ENCODE measurements around the gene SUMO4. TPM values are rescaled to one million over a fixed set of nuclear protein-coding genes. Genes with fewer than 3 reads are reported as not detected.
"Not testable (repeated sequence)": the region's sequence is repeated elsewhere in the genome, so short reads cannot be mapped to it uniquely, and the experiment has no call there.

SUMO4 gene
- total RNA-seq, 1 donor from 2014 or later: 2.8 TPM

DNA sequence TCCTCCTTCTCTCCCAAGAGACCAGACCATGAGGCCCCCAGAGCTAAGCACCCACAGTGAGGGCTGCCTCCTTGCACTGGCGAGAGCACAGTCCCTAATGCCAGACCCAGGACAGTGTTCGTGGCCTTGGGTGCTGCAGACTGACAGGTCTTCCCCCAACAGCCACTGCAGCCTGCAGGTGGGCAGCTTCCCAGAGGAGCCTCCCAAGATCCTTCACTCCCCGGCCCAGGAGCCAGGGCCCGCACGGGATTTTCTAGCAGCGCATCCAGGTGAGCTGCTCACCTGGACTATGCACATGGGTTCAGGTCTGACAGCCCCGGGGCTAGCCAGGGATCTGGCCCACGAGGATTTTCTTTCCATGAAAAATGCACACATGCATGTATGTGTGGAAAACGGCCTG is 41.7 kb downstream of the SUMO4 start:
- TF ChIP-seq, protein P1, sequence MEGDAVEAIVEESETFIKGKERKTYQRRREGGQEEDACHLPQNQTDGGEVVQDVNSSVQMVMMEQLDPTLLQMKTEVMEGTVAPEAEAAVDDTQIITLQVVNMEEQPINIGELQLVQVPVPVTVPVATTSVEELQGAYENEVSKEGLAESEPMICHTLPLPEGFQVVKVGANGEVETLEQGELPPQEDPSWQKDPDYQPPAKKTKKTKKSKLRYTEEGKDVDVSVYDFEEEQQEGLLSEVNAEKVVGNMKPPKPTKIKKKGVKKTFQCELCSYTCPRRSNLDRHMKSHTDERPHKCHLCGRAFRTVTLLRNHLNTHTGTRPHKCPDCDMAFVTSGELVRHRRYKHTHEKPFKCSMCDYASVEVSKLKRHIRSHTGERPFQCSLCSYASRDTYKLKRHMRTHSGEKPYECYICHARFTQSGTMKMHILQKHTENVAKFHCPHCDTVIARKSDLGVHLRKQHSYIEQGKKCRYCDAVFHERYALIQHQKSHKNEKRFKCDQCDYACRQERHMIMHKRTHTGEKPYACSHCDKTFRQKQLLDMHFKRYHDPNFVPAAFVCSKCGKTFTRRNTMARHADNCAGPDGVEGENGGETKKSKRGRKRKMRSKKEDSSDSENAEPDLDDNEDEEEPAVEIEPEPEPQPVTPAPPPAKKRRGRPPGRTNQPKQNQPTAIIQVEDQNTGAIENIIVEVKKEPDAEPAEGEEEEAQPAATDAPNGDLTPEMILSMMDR (conservative IDR thresholded peaks at IDR 0.05): no peak
- Mint-ChIP-seq H3K36me3 (no peaks in the 10 kb centered on the region), H3K4me3 (peak overlapping the region; percentile 59), H3K27me3 (peaks cover 3% of the 10 kb centered on the region), H3K4me1 (ENCODE audit: unreplicated experiment) (peaks cover 36% of the 10 kb centered on the region), H3K9me3 (no peaks in the 10 kb centered on the region), H3K27ac (peak overlapping the region; percentile 61)
- DNase-seq (ENCODE audit: extremely low spot score, unreplicated experiment): no peak

DNA sequence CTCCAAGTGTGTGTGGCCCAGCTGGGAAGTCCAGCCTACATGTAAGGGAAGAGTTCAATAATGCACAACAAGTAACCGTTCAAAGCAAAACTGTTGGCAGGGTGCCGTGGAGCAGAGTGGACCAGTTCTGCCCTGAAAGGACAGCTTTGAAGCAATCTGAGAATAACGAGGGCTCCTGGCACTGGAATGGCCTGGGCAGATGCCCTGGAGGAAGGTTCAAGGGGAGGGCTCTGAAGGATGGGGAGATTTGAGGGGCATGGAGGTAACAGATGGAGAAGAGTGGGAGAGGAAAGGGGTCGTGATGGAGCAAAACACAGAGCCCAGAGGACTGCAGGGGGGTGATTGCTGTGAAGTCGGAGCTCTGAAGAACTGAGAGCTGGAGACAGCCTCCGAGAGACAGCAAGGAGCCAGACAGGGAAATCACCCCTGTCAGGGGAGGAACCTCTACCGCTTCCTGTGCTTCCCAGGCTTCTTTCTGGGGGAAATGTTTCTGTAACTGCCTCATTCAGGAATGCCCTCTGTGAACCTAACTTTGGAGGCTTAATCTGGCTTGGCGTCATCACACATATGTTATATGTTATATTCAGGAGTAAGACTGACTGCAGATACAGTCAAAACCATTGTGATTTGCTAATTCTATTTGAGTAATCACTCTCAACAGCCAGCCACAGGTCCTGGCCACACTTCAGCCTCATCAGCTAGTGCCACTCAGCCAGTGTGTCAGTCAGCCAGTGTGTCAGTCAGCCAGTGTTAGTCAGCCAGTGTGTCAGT is 43.5 kb downstream of the SUMO4 start:
- Mint-ChIP-seq H3K27ac (no peak overlapping the region), H3K4me1 (ENCODE audit: unreplicated experiment) (peaks cover 44% of the 10 kb centered on the region), H3K36me3 (no peaks in the 10 kb centered on the region), H3K27me3 (peaks cover 6% of the 10 kb centered on the region), H3K9me3 (no peaks in the 10 kb centered on the region), H3K4me3 (peak overlapping the region; percentile 9)
- no peak for DNase-seq (ENCODE audit: extremely low spot score, unreplicated experiment)
- TF ChIP-seq, protein P1 (conservative IDR thresholded peaks at IDR 0.05): no peak

DNA sequence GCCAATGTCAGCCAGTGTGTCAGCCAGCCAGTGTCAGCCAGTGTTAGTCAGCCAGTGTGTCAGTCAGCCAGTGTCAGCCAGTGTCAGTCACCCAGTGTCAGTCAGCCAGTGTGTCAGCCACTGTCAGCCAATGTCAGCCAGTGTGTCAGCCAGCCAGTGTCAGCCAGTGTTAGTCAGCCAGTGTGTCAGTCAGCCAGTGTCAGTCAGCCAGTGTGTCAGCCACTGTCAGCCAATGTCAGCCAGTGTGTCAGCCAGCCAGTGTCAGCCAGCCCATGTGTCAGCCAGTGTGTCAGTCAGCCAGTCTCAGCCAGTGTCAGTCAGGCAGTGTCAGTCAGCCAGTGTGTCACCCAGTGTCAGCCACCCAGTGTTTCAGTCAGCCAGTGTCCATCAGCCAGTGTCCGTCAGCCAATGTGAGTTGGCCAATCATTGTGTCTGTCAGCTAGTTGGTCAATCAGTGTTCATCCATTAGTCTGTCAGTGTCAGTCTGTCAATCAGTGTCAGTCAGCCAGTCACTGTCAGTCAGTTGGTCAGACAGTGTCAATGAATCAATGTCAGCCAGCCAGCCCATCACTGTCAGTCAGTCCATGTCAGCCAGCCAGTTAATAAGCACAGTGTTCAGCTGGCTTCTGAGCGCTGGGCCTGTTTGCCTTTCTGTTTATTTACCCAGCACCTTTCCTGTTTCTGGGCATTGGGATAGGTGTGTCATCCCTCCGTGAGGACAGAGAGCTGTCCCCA is 44.5 kb downstream of the SUMO4 start:
- DNase-seq (ENCODE audit: extremely low spot score, unreplicated experiment); H3K27ac Mint-ChIP-seq; H3K36me3 Mint-ChIP-seq; H3K9me3 Mint-ChIP-seq; H3K4me3 Mint-ChIP-seq; H3K27me3 Mint-ChIP-seq: not testable (repeated sequence)
- peaks cover 45% of the 10 kb centered on the region for H3K4me1 Mint-ChIP-seq (ENCODE audit: unreplicated experiment)

DNA sequence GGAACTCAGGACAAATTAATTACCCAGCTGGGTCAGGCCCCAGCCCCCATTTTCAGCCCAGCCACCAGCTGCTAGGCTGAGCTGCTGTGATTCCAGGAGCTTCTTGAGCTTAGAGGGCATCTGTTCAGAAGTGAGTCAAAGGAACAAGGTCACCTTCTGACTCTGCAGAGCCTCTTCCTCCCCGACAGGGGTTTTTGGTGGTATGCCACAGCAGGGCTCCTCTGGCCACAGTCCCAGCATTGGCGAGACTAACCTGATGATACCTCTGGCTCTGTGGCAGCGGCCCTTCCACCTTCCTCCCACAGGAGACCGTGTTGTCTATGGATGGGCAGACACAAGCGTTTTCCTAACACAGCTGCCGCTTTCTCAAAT is 45.0 kb downstream of the SUMO4 start:
- no peaks in the 10 kb centered on the region for H3K36me3 Mint-ChIP-seq
- no peak for DNase-seq (ENCODE audit: extremely low spot score, unreplicated experiment)
- H3K4me1 Mint-ChIP-seq (ENCODE audit: unreplicated experiment): peaks cover 45% of the 10 kb centered on the region
- H3K4me3 Mint-ChIP-seq: no peak overlapping the region
- H3K27ac Mint-ChIP-seq: no peak overlapping the region
- TF ChIP-seq, protein P1 (conservative IDR thresholded peaks at IDR 0.05): no peak
- H3K9me3 Mint-ChIP-seq: no peaks in the 10 kb centered on the region
- H3K27me3 Mint-ChIP-seq: peaks cover 13% of the 10 kb centered on the region

DNA sequence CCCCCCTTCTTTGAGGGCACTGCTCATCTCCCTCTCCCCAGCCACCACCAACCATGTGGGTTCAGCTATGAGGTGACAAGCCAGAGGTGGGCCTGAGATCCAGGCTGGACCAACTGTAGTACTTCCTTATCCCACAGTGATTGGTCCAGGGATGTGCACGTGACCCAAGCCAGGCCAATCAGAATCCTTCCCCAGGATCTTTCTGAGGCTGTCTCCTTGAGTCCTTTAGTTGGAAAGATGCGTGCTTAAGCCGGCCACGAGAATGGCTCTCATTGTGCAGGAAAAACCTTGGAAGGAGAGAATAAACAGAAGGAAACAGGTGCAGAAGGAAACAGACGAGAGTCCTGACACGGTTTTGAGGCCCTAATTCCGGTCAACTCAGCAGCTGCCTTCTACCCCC is 45.5 kb downstream of the SUMO4 start:
- TF ChIP-seq, protein P1 (conservative IDR thresholded peaks at IDR 0.05): no peak
- H3K4me3 Mint-ChIP-seq: no peak overlapping the region
- no peaks in the 10 kb centered on the region for H3K9me3 Mint-ChIP-seq
- peaks cover 43% of the 10 kb centered on the region for H3K4me1 Mint-ChIP-seq (ENCODE audit: unreplicated experiment)
- DNase-seq (ENCODE audit: extremely low spot score, unreplicated experiment): no peak
- H3K27ac Mint-ChIP-seq: no peak overlapping the region
- H3K27me3 Mint-ChIP-seq: peaks cover 15% of the 10 kb centered on the region
- no peaks in the 10 kb centered on the region for H3K36me3 Mint-ChIP-seq

DNA sequence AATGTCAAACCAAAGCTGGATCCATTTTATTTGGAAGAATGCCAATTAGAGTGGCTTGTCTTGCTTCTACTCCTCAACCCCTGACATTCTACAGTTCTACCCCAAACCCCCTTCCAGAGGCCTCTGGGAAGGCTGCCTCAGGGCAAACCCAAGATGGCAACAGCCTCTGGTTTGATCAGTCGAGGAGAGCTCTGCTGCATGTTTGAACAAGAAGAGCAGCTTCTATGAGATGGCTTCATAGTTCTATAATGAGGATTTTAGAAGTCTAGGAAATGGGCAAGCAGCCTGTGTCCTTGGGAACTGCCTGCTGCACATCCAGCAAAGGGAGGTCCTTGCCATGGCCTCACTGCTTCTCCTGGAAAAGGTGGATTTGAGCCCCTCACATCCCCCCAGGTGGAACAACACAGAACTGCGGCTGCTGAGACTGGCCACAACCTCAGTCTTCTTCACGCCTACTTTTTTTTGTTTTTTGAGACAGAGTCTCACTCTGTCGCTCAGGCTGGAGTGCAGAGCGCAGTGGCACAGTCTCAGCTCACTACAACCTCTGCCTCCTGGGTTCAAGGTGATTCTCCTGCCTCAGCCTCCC is 46.8 kb downstream of the SUMO4 start:
- TF ChIP-seq, protein P1 (conservative IDR thresholded peaks at IDR 0.05): peak; percentile 26

More for the DNA sequence above, 46.8 kb downstream of the SUMO4 start:
- Mint-ChIP-seq H3K27ac (peak overlapping the region; percentile 59), H3K4me3 (no peak overlapping the region), H3K4me1 (ENCODE audit: unreplicated experiment) (peaks cover 30% of the 10 kb centered on the region), H3K27me3 (peaks cover 18% of the 10 kb centered on the region), H3K9me3 (no peaks in the 10 kb centered on the region), H3K36me3 (no peaks in the 10 kb centered on the region)
- DNase-seq (ENCODE audit: extremely low spot score, unreplicated experiment): no peak

Data from type B pancreatic cell (in vitro differentiated cells).